ENCODE data around the gene MICAL3.

DNA sequence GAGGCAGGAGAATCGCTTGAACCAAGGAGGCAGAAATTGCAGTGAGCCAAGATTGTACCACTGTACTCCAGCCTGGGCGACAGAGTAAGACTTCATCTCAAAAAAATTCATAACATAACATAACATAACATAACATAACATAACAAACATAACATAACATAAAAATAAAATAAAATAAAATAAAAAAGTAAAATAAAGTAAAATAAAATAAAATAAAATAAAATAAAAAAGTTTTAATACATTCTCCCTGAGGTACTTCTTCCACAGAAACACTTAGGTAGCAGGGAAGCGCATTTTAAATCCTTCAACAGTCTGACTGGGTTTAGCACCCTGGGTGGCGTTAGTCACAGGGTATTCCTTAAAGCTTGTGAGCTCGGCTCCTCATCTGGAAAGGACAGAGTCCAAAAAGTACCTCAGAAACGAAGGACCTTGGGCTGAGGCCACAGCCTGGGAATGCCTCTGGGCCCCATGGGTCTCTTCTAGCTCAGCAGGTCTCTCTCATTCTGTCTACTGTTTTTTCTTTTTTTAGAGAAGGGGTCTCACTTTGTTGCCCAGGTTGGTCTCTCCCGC, 41.7 kb downstream of the MICAL3 start:
- TF ChIP-seq LEF1 (IDR thresholded peaks at IDR 0.05; ENCODE audit: borderline replicate concordance) = no peak
- no peak for TF ChIP-seq SP1 (IDR thresholded peaks at IDR 0.05)
- TF ChIP-seq ZNF384 (IDR thresholded peaks at IDR 0.05) = no peak
- TF ChIP-seq TARDBP (IDR thresholded peaks at IDR 0.05) = no peak
- TF ChIP-seq FOXM1 (IDR thresholded peaks at IDR 0.05; ENCODE audit: borderline replicate concordance) = no peak
- TF ChIP-seq, protein P1, sequence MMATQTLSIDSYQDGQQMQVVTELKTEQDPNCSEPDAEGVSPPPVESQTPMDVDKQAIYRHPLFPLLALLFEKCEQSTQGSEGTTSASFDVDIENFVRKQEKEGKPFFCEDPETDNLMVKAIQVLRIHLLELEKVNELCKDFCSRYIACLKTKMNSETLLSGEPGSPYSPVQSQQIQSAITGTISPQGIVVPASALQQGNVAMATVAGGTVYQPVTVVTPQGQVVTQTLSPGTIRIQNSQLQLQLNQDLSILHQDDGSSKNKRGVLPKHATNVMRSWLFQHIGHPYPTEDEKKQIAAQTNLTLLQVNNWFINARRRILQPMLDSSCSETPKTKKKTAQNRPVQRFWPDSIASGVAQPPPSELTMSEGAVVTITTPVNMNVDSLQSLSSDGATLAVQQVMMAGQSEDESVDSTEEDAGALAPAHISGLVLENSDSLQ (IDR thresholded peaks at IDR 0.05) = no peak
- no peak for TF ChIP-seq SUZ12 (IDR thresholded peaks at IDR 0.05)
- TF ChIP-seq ELF4 (IDR thresholded peaks at IDR 0.05) = no peak
- no peak for TF ChIP-seq FOXA1 (IDR thresholded peaks at IDR 0.05)
